ENCODE results near the gene ITFG1.
"Not testable (repeated sequence)": the region's sequence is repeated elsewhere in the genome, so short reads cannot be mapped to it uniquely, and the experiment has no call there.

DNA sequence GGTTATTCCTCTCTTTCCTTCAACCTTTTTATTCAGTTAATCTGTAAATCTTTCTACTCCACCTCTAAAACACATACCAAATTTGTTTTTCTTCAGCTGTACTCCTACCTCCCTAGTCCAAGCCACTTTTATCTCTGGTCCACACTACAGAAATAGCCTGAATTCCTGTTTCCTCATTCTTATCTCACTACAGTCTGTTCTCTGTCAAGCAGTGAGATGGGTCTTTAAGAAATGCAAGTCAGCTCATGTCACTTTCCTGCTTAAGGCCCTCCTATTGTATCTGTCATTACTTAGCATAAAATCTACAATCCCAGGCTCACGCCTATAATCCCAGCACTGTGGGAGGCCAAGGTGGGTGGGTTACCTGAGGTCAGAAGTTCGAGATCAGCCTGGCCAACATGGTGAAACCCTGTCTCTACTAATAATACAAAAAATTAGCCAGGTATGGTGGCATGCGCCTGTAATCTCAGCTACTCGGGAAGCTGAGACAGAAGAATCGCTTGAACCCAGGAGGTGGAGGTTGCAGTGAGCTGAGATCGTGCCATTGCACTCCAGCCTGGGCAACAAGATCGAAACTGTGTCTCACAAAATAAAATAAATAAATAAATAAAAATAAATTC lies 7.3 kb upstream of the ITFG1 start:
- TF ChIP-seq CTCF, POLR2A (IDR thresholded peaks at IDR 0.05): not testable (repeated sequence)

Measured in heart left ventricle (tissue), 13 donors.